HTR-8/SVneo (cell line): ENCODE data around the gene NT5DC4.

ENCODE experiments used
- DNase-seq: peaks from one replicate; pipeline ENCODE4 v3.0.0; 2011; ENCODE audit warnings: low spot score, mixed read lengths; ENCODE audit not compliant: insufficient read length
- FAIRE-seq: peaks from 2 replicates; lab custom pipeline; 2011; peaks lifted over from hg19 to GRCh38; lab: Jason Lieb, UNC

NT5DC4 gene

GRCh38 chr2:112720785-112721184 is at the start of gene NT5DC4:
NT5DC4 (plus strand) TSS chr2:112721020; CDS start chr2:112721080, 60 bp downstream.
- no peak for FAIRE-seq
- no peak for DNase-seq

DNA sequence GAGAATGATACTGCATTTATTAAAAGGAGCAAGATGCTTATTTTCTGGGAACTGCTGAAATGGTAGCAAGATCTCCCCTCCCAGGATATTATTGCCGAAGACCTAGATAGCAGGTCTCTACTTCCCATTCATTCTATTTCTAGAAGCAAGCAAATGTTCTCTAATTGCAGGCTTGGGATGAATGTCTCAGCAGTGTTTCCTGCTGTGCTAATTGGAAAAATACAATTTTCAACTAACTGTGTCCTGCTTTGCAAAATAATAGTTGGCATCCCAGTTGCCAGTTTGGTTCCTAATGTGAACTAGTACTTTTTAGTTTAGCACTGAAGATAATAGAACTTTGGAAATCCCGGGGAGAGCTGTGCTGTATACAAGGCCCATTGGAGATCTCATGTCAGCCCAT is 49.0 kb upstream of the NT5DC4 start:
- FAIRE-seq (no peak), DNase-seq (no peak)

DNA sequence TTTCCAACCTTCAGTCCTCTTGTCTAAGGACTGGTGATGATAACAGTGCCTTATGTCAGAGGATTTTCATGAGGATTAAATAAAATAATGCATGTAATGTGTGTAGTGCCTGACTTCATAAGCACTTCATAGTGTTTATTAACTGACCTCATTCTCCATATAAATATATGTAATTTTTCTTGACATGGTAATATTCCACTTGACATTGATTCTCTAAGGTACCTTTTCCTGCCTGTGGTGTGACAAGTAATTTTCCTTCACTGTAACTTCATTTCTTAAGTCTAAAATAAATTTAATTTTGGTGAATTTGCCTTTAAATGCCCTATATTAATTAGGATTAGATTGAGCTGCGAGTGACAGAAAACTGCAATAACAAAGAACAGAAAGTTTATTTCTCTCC is 47.8 kb upstream of the NT5DC4 start:
- DNase-seq (no peak), FAIRE-seq (no peak)

- no peak for FAIRE-seq
- DNase-seq: no peak
These were observed 46.6 kb upstream of the NT5DC4 start for GRCh38 chr2:112674229-112674628.

DNA sequence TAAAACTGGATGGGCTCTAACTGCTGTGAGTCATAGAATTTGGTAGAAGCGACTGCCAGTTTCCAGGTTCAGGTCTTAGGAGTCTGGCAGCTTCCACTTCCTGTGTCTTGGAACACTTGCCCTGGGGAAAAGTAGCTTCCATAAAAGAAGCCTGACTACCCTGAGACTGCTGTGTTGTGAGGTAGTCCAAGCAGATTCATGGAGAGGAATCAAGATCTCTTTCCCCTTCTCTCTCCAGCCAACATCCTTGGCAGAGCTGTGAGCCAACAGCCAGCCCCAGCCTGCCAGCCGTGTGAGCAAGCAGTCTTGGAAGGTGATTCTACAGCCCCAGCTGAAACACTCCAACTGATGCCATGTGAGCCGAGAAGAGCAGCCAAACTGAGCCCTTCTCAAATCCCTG is 41.3 kb upstream of the NT5DC4 start:
- DNase-seq: no peak
- no peak for FAIRE-seq

DNA sequence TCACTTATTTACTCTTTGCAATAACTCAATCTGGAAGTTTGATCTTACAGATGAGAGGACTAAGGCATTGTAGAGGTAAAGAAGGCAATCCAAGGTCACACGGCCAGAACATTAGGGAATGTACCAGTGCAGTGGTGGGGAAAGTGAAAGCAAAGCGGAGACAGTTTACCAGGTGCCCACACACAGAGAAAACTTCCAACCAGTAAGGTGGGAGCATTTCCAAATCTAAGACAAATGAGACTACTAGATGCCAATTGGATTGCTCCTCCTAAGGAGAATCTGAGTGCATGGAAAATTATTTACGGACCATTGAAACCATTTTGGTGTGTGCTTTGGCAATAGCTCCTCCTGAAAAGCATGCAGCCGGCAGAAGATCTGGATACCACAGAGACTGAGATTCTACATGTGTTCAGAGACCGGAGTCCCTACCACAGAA is 40.1 kb upstream of the NT5DC4 start:
- no peak for DNase-seq
- FAIRE-seq: no peak

DNA sequence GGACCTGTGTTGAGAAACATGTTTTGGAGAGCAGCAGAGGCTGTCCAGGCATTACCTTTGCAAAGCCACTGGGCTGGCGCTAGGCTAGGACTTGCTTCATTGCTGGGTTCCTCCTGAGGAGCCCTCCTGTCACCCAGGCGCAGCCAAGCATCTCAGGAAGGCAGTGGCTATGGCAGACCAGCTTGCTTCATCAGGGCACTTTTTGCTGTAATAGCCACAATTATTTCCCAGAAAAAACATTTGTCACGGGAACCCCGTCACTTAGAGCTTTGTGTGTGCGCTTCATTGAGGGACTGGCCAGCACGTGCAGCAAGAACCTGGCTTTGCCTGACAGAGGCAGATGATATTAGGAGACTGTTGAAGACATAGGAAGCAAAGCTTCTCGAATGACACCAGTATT is 38.7 kb upstream of the NT5DC4 start:
- no peak for DNase-seq
- FAIRE-seq: no peak

GRCh38 chr2:112683550-112684414 is 37.0 kb upstream of the NT5DC4 start:
- FAIRE-seq: no peak
- DNase-seq: no peak

DNA sequence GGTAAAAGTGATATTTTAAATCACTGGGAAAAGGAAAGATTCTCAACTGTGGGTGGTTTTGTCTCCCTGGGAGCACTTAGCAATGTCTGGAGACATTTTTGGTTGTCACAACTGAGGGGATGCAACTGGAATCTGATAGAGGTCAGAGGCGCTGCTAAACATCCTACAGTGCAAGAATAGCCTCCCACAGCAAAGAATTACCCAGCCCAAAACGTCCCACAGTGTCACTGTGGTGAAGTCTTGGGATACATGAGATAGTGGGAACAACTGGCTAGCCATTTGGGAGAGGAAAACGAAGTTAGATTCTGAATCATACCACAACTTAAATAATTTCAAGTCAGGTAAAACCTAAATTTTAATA is 36.4 kb upstream of the NT5DC4 start:
- FAIRE-seq: no peak
- DNase-seq: no peak

GRCh38 chr2:112685271-112685884 is 35.4 kb upstream of the NT5DC4 start:
- DNase-seq (no peak), FAIRE-seq (no peak)

DNA sequence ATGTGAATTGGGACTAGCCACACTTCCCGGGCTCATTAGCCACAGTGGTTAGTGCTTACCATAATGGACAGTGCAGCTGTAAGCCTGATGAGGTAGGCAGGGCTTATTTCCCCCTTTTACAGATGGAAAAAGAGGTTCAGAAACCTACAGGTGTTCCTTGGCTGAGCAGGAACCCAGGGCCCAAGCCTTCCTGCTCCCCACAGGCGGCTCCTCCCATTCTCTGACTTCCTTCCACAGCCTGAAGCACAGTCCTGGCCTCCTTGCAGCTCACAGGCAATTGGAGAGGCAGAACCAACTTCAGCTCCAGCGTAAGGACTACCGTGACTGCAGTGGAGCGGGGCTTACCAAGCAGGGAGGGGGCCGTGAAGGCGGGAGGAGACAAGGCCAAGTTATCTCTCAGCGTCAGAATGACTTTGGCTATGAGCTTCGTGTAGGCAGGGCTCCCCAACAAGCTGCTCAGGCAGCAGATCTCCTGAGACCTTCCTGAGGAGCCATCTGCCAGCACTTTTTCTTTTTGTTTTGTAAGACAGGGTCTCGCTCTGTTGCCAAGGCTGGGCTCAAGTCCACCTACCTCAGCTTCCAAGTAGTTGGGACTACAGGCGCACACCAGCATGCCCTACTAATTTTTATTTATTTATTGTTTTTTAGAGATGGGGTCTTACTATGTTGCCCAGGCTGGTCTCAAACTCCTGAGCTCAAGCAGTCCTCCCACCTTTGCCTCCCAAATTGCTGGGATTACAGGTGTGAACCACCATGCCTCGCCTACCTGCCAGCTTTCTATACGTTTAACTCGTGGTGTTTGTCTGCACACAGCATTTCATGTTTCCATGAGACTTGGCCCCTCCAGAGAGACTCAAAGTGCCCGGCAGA is 34.2 kb upstream of the NT5DC4 start:
- FAIRE-seq (no peak), DNase-seq (no peak)

DNA sequence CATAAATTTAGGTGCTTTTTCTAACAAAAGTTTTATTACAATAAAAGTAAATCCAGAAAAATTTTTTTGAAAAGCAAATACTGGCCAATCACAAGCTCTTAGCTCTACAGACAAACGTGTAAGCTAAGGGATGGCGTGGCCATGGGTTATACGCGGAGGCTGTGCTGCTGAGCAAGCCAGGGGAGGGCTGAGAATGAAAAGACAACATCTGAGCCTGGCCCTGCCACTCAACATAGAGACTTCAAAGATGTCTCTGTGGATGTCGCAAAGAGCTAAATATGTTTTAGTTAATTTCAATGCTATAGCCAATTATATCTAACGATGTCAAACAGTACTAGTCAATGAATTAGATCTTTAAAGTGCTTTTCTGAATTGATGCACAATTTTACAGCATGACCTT is 33.3 kb upstream of the NT5DC4 start:
- DNase-seq (no peak), FAIRE-seq (no peak)

GRCh38 chr2:112688086-112688880 is 32.5 kb upstream of the NT5DC4 start:
- DNase-seq: no peak
- FAIRE-seq: no peak

GRCh38 chr2:112690853-112691401 is 29.9 kb upstream of the NT5DC4 start:
- FAIRE-seq (no peak), DNase-seq (peak; percentile 47)

- FAIRE-seq (no peak), DNase-seq (no peak)
These were observed 28.9 kb upstream of the NT5DC4 start for GRCh38 chr2:112691881-112692281.

DNA sequence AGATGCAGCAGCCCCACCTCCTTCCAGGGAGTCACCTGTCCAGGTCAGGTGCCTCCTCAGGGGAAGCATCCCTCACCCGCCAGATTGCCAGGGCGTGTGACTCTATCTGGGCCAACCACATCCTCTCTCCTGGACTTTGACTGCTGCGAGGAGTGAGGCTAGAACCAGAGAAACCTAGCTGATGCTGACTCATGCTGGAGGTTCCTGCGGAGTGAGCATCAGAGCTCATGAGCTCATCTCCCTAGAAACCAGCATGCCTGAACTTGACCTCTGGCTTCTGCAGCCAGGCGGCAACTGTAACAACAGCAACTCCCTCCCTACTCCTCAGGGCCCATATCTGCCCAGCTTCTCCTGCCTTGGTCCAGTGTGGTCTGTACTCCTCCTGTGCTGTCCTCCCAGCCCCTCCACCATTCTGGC is 28.3 kb upstream of the NT5DC4 start:
- FAIRE-seq: peak; percentile 96

DNA sequence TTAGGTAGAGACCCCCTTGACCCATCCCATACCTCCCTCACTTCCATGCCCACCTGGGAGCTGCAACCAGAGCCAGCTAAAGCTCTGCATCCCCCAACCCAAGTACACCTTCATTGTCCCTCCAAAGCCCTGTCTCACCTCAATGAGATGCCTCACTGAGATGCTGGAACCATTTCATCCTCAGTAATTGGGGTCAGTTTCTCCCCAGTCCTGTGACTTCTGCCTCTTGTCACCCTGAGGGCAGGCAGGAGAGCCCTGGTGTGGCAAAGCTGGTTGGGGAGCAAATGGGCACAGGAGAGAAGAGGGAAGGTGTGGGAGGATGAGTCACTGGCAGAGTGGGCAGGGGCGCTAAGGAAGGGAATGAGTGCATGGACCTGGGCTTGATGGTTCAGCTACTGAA is 27.9 kb upstream of the NT5DC4 start:
- DNase-seq (no peak), FAIRE-seq (no peak)

More for the DNA sequence above, 28.3 kb upstream of the NT5DC4 start:
- DNase-seq: peak; percentile 92

GRCh38 chr2:112693596-112693995 is 27.2 kb upstream of the NT5DC4 start:
- no peak for FAIRE-seq
- no peak for DNase-seq

GRCh38 chr2:112694182-112694581 is 26.6 kb upstream of the NT5DC4 start:
- DNase-seq: no peak
- no peak for FAIRE-seq
